GM12872 (cell line): ENCODE measurements around the gene SLX9.

Source experiments
- TF ChIP-seq, protein P1 (sequence below): IDR thresholded peaks from 3 replicates; pipeline ENCODE4 v1.5.1; 2011; ENCODE audit warnings: low read depth, mild to moderate bottlenecking, low read length, moderate library complexity; ENCODE audit not compliant: insufficient read depth

The SLX9 gene

DNA sequence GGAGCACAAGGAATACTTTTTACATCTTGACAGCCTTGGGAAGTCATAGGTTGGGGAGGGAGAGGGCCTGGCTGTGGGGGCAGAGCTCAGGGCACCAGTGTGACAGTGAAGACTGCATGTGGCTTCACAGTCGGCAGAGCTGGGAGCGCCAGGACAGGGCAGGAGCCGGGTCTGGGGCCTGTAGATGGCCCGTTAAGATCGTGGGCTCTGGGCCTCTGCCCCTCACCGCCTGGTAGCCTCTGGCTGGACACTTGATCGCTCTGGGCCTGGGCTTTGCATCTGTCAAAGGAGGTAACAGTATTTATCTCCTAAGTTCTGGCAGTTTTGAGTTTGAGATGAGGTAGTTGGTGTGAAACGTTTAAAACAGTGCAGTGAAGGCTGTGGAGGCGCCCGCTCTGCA, 4.8 kb downstream of the SLX9 start:
- TF ChIP-seq, protein P1, sequence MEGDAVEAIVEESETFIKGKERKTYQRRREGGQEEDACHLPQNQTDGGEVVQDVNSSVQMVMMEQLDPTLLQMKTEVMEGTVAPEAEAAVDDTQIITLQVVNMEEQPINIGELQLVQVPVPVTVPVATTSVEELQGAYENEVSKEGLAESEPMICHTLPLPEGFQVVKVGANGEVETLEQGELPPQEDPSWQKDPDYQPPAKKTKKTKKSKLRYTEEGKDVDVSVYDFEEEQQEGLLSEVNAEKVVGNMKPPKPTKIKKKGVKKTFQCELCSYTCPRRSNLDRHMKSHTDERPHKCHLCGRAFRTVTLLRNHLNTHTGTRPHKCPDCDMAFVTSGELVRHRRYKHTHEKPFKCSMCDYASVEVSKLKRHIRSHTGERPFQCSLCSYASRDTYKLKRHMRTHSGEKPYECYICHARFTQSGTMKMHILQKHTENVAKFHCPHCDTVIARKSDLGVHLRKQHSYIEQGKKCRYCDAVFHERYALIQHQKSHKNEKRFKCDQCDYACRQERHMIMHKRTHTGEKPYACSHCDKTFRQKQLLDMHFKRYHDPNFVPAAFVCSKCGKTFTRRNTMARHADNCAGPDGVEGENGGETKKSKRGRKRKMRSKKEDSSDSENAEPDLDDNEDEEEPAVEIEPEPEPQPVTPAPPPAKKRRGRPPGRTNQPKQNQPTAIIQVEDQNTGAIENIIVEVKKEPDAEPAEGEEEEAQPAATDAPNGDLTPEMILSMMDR: no peak

DNA sequence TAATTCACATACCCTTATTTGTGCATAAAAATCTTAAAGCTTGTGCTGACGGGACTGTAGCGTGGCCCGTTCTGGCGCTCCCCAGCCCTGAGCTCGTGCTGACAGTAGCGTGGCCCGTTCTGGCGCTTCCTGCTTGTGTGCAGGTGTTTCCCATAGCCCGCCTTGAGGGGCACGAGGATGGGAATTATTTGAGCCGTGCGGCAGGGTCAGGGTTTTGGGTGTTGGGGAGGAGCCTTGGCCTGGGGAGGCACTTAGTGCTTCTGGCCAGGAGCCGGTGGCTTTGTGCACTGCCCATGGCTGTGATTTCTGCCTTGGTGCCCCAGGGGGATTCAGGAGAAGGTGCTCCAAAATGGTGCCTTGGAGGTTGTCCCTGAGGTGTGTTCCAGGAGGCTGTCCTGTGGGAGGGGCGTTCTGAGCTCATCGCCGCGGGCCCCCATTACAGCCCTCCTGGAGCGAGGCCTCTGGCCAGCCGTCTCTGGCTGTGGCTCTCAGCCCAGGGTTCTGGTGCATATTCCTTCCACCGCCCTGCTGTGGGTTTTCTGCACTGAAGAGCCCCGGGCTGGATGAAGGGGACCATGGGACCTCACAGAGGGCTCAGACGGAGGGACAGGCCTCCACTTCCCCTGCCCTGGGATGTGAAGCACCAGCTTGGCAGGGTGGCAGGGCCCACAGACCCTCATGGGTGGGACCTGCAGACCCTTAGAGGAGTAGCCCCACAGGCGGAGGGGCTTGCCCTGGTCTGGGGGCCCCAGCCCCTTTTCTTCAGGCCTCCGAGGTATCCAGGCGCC, 6.6 kb downstream of the SLX9 start:
- TF ChIP-seq, protein P1: no peak

DNA sequence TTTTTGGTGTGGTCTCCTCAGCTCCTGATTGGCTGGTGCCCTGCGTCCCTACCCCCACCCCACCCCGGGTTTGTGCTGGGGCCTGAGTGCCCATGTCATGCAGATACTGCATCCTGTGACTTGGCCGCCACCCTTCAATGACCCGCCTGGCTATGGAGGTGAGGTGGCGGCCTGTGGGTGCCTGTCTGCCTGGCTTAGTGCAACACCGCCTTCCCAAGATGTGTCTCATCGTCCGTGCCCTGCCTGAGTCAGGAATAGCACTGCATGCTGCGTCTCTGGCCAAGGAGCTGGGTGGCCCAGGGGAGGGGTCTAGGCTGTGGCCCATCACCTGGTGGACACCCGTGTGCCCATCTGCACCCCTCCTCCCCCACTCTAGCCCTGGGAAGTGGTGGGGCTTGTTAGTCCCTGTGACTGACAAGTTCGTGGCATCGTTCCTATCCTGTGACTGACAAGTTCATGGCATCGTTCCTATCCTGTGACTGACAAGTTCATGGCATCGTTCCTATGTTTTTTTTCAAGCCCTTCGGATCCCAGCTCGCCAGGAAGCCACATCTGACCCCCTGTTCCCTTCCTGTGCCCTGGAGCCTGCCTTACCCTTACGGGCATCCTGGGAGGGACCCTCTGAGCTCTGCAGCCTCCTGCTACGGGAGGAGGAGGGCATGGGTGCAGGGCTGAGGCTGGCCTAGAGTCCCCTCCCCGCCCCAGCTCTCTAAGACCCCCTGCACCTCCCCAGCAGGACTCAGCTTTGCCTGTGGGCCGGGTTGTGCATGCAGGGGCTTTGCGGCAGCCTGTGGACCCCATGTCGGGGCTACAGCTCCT, 7.5 kb downstream of the SLX9 start:
- TF ChIP-seq, protein P1: no peak

DNA sequence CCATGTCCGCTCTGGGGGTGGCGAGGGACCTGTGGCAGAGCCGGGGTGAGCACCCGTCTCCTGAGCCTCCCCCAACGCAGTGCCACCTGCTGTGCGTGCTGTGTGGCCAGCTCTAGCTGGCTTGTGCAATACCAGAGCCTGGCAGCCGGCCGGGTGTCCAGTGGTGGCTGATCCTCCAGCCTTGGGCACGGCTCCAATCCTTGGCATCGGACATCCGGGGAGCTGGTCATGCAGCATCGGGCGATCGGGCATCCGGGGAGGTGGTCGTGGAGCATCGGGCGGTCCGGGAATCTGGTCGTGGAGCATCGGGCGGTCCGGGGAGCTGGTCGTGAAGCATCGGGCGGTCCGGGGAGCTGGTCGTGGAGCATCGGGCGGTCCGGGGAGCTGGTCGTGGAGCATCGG, 8.1 kb downstream of the SLX9 start:
- TF ChIP-seq, protein P1: no peak

DNA sequence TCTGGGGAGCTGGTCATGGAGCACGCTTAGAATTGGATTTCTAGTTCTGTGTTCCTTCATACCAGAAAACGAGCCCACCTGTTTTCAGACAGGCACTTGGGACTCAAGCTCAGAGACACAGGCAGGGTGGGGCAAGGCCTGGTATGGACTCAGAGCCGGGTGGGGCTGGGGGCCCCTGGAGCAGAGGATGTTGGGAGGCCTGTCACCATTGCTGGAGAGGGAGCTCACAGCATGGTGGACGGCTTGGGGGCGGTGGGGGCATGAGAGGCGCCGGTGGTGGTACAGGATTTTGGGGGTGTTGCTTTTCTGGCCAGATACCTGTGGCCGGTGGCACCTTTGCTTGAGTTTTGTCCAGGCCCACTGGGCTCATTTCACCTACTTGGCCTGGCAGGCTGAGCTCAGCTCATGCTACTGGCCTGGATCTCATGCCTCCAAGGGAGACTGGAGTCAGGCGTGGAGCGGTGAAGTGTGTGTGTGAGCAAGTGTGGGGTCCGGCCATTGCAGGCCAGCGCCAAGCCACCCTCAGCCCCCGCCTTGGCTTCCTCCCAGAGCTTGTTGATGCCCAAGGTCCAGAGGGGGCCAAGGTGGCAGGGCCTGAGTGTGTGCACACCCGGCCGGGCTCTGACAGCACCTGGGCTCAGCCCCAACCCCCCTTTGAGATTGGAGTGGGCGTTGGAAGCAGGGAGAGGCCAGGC, 8.7 kb downstream of the SLX9 start:
- TF ChIP-seq, protein P1: no peak

DNA sequence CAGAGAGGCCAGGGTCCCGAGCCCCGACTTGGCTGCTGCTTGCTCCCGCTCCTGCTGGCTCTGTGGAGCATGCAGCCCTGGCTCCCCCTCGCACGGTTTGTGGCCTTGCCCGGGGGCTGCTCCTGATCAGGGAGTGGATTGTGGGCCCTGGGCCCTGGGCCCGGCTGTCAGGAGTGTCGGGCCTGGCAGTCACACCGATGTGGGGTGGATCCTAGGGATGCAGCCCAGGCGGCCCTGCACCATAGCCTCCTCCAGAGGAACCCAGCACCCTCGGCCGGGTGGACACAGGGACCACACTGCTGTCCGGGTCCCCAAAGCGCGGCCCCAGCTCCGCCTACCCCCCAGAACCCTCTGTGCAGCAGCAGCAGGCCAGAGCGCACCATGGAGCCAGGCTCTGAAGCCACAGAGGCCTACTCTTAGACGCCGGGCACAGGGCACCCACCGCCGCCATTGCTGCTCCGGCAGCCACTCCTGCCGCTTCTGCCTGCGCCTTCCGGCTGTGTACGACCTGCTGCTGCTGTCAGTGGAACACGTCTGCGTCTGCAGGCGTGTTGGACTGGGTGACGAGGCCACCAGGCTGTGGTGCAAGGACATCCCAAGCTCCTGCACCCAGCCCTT, 9.4 kb downstream of the SLX9 start:
- TF ChIP-seq, protein P1: no peak

DNA sequence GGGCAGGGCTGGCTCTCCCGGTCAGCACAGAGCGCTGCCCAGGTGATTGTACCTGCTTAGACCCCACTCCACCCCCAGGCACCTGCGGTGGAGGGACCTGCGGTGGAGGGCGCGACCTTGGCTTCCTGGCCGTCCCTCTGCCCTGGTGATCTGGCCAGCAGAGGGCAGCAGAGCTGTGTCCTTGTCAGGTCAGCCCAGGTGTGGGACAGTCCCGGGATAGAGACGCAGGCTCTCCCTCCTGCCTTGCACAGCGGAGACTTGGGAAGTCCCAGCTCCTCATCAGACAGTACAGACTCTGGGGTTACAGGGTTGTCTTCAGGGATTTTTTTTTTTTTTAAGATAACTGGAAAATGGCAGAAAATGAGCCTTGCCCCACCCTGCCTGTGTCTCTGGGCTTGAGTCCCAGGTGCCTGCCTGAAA, 10.0 kb downstream of the SLX9 start:
- TF ChIP-seq, protein P1: peak; percentile 94
